OCI-LY3 (cell line): ENCODE measurements around the gene FBH1.

ENCODE experiments used
- EZH2phosphoT487 ChIP-seq: fragments of 200-600 bp; shearing (Covaris generic); IDR thresholded peaks from 2 replicates; pipeline ENCODE4 v1.6.1; 2018; ENCODE audit warnings: antibody characterized with exemption, mixed run types, low read depth
- TF ChIP-seq, protein P1 (sequence below): fragments of 200-600, 300-600 bp; sonication (generic); IDR thresholded peaks from 2 replicates; pipeline ENCODE4 v1.5.1; 2014; ENCODE audit warnings: antibody characterized with exemption, low read length, low read depth

DNA sequence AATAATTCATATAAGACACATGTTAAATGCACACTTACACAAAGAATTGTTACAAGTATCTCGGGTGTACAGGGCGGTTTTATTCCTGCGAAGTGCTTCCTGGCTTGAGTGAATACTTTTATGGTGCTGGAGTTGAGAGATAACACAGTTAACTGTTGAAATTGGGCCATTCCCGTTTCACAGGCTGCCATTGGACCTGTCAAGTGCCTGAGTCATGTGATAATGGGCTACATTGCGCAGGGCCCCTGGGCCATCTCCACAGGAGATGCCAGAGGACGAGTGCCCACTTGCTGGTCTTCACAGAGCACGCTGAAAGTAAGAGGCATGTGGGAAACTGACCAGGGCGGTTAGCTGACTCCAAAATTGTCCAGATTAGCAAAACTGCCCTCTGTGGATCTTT is 4.8 kb downstream of the FBH1 start:
- TF ChIP-seq, protein P1, sequence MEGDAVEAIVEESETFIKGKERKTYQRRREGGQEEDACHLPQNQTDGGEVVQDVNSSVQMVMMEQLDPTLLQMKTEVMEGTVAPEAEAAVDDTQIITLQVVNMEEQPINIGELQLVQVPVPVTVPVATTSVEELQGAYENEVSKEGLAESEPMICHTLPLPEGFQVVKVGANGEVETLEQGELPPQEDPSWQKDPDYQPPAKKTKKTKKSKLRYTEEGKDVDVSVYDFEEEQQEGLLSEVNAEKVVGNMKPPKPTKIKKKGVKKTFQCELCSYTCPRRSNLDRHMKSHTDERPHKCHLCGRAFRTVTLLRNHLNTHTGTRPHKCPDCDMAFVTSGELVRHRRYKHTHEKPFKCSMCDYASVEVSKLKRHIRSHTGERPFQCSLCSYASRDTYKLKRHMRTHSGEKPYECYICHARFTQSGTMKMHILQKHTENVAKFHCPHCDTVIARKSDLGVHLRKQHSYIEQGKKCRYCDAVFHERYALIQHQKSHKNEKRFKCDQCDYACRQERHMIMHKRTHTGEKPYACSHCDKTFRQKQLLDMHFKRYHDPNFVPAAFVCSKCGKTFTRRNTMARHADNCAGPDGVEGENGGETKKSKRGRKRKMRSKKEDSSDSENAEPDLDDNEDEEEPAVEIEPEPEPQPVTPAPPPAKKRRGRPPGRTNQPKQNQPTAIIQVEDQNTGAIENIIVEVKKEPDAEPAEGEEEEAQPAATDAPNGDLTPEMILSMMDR, result no peak
- no peak for TF ChIP-seq EZH2phosphoT487
